ENCODE data around the gene CCDC146. TPM values are rescaled to one million over a fixed set of nuclear protein-coding genes. Genes with fewer than 3 reads are reported as not detected.
"Not testable (repeated sequence)": the region's sequence is repeated elsewhere in the genome, so short reads cannot be mapped to it uniquely, and the experiment has no call there.

Gene CCDC146
- total and polyA plus RNA-seq, 9 of the 15 experiments (the other 6 are each of a cell fraction or from before 2014, with no cell fraction given): 0.10 to 0.98 (median 0.26) TPM; not detected in 1

DNA sequence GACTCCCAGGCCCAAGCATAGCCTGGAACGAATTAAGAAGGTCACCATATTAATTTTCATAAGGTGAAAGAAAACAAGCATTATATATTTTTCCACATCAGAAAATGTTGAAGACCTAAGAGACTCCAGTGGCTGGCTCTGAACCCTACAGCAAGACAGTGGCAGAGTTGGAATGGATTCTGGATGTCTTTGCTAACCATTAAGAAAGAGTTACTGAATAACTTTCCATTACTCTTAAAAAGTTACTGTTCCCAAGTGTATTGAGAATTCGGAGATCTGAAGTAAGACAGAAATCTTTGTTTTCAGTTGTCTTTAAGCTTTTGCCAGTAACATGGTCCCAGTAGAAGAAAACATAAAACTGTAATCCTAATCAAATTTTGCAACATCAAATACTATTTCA, 30.1 kb upstream of the CCDC146 start:
- H3K4me3 ChIP-seq; in situ Hi-C loops (cut with MboI); BruUV-seq (replicated peaks); H3K4me1 ChIP-seq (replicated peaks in 1 of 2; ENCODE audit: control insufficient read depth in 2 of 2, insufficient read depth in 2 of 2, low read length in 2 of 2); H4K20me1 ChIP-seq (replicated peaks; ENCODE audit: control insufficient read depth, insufficient read depth, low read length); H3K9ac ChIP-seq (ENCODE audit: insufficient read depth in 1 of 2, low read depth in 2 of 2, low read length in 2 of 2); H3K79me2 ChIP-seq (ENCODE audit: control insufficient read depth, insufficient read depth, low read length); H3K4me2 ChIP-seq (ENCODE audit: insufficient read depth, low read length); CTCF ChIA-PET (ENCODE audit: low intra/inter-chr PET ratio); FAIRE-seq; H3K27me3 ChIP-seq (ENCODE audit: control insufficient read depth in 2 of 2, insufficient read depth in 2 of 2, low read length in 2 of 2); intact Hi-C loops (cut with micrococcal nuclease); H3K9me1 ChIP-seq (ENCODE audit: control insufficient read depth, insufficient read depth, low read length); POLR2A ChIA-PET; DNase-seq (ENCODE audit: extremely low read depth in 1 of 4, low spot score in 3 of 4); H3K27ac ChIP-seq (ENCODE audit: extremely low read depth, low read depth, low read length); H3K9me3 ChIP-seq (replicated peaks; ENCODE audit: control insufficient read depth, insufficient read depth, low read depth, low read length); ATAC-seq; H3K36me3 ChIP-seq (ENCODE audit: control insufficient read depth, insufficient read depth, low read length); H2AFZ ChIP-seq (ENCODE audit: low read depth, low read length): not testable (repeated sequence)
- 4% methylated on average over 2 of the region's 2 CpGs for WGBS (ENCODE audit: insufficient coverage, low coverage, missing lambda C conversion rate)

- not testable (repeated sequence) for ATAC-seq; BruUV-seq (replicated peaks)
These were observed 21.9 kb upstream of the CCDC146 start for GRCh38 chr7:77100501-77100900.

GRCh38 chr7:77101187-77101586, 21.2 kb upstream of the CCDC146 start:
- FAIRE-seq: not testable (repeated sequence)

More at GRCh38 chr7:77100501-77100900, 21.9 kb upstream of the CCDC146 start:
- H2AFZ ChIP-seq (ENCODE audit: low read depth, low read length); H3K9me3 ChIP-seq (replicated peaks; ENCODE audit: control insufficient read depth, insufficient read depth, low read depth, low read length); H3K79me2 ChIP-seq (ENCODE audit: control insufficient read depth, insufficient read depth, low read length); DNase-seq (ENCODE audit: extremely low read depth in 1 of 4, low spot score in 3 of 4); H3K27ac ChIP-seq (ENCODE audit: extremely low read depth, low read depth, low read length); in situ Hi-C loops (cut with MboI); H4K20me1 ChIP-seq (replicated peaks; ENCODE audit: control insufficient read depth, insufficient read depth, low read length); intact Hi-C loops (cut with micrococcal nuclease); CTCF ChIA-PET (ENCODE audit: low intra/inter-chr PET ratio); H3K4me1 ChIP-seq (replicated peaks in 1 of 2; ENCODE audit: control insufficient read depth in 2 of 2, insufficient read depth in 2 of 2, low read length in 2 of 2); H3K9ac ChIP-seq (ENCODE audit: insufficient read depth in 1 of 2, low read depth in 2 of 2, low read length in 2 of 2); H3K36me3 ChIP-seq (ENCODE audit: control insufficient read depth, insufficient read depth, low read length); H3K27me3 ChIP-seq (ENCODE audit: control insufficient read depth in 2 of 2, insufficient read depth in 2 of 2, low read length in 2 of 2); POLR2A ChIA-PET; FAIRE-seq; H3K4me3 ChIP-seq; H3K9me1 ChIP-seq (ENCODE audit: control insufficient read depth, insufficient read depth, low read length); H3K4me2 ChIP-seq (ENCODE audit: insufficient read depth, low read length): not testable (repeated sequence)
- 34% methylated on average over 3 of the region's 3 CpGs for WGBS (ENCODE audit: insufficient coverage, low coverage, missing lambda C conversion rate)

GRCh38 chr7:77102671-77103070, 19.7 kb upstream of the CCDC146 start:
- H3K9me3 ChIP-seq (replicated peaks; ENCODE audit: control insufficient read depth, insufficient read depth, low read depth, low read length): not testable (repeated sequence)
- FAIRE-seq: peak; percentile 35

More at GRCh38 chr7:77101187-77101586, 21.2 kb upstream of the CCDC146 start:
- in situ Hi-C loops (cut with MboI); BruUV-seq (replicated peaks); H2AFZ ChIP-seq (ENCODE audit: low read depth, low read length); H4K20me1 ChIP-seq (replicated peaks; ENCODE audit: control insufficient read depth, insufficient read depth, low read length); H3K36me3 ChIP-seq (ENCODE audit: control insufficient read depth, insufficient read depth, low read length); DNase-seq (ENCODE audit: extremely low read depth in 1 of 4, low spot score in 3 of 4); H3K4me2 ChIP-seq (ENCODE audit: insufficient read depth, low read length); CTCF ChIA-PET (ENCODE audit: low intra/inter-chr PET ratio); H3K27ac ChIP-seq (ENCODE audit: extremely low read depth, low read depth, low read length); H3K4me3 ChIP-seq; H3K27me3 ChIP-seq (ENCODE audit: control insufficient read depth in 2 of 2, insufficient read depth in 2 of 2, low read length in 2 of 2); H3K9ac ChIP-seq (ENCODE audit: insufficient read depth in 1 of 2, low read depth in 2 of 2, low read length in 2 of 2); H3K79me2 ChIP-seq (ENCODE audit: control insufficient read depth, insufficient read depth, low read length); H3K4me1 ChIP-seq (replicated peaks in 1 of 2; ENCODE audit: control insufficient read depth in 2 of 2, insufficient read depth in 2 of 2, low read length in 2 of 2); ATAC-seq; H3K9me3 ChIP-seq (replicated peaks; ENCODE audit: control insufficient read depth, insufficient read depth, low read depth, low read length); H3K9me1 ChIP-seq (ENCODE audit: control insufficient read depth, insufficient read depth, low read length); POLR2A ChIA-PET; intact Hi-C loops (cut with micrococcal nuclease): not testable (repeated sequence)
- WGBS (ENCODE audit: insufficient coverage, low coverage, missing lambda C conversion rate): 9% methylated on average over 1 of the region's 1 CpG

More at GRCh38 chr7:77102671-77103070, 19.7 kb upstream of the CCDC146 start:
- POLR2A ChIA-PET; H3K27ac ChIP-seq (ENCODE audit: extremely low read depth, low read depth, low read length); H3K27me3 ChIP-seq (ENCODE audit: control insufficient read depth in 2 of 2, insufficient read depth in 2 of 2, low read length in 2 of 2); H3K4me2 ChIP-seq (ENCODE audit: insufficient read depth, low read length); DNase-seq (ENCODE audit: extremely low read depth in 1 of 4, low spot score in 3 of 4); H3K36me3 ChIP-seq (ENCODE audit: control insufficient read depth, insufficient read depth, low read length); BruUV-seq (replicated peaks); ATAC-seq; H3K79me2 ChIP-seq (ENCODE audit: control insufficient read depth, insufficient read depth, low read length); CTCF ChIA-PET (ENCODE audit: low intra/inter-chr PET ratio); H3K4me3 ChIP-seq; H3K9me1 ChIP-seq (ENCODE audit: control insufficient read depth, insufficient read depth, low read length); H3K9ac ChIP-seq (ENCODE audit: insufficient read depth in 1 of 2, low read depth in 2 of 2, low read length in 2 of 2); H3K4me1 ChIP-seq (replicated peaks in 1 of 2; ENCODE audit: control insufficient read depth in 2 of 2, insufficient read depth in 2 of 2, low read length in 2 of 2); intact Hi-C loops (cut with micrococcal nuclease); in situ Hi-C loops (cut with MboI); H4K20me1 ChIP-seq (replicated peaks; ENCODE audit: control insufficient read depth, insufficient read depth, low read length); H2AFZ ChIP-seq (ENCODE audit: low read depth, low read length): not testable (repeated sequence)

All from K562 (cell line).